ENCODE measurements around the gene RFX2.

The RFX2 gene

DNA sequence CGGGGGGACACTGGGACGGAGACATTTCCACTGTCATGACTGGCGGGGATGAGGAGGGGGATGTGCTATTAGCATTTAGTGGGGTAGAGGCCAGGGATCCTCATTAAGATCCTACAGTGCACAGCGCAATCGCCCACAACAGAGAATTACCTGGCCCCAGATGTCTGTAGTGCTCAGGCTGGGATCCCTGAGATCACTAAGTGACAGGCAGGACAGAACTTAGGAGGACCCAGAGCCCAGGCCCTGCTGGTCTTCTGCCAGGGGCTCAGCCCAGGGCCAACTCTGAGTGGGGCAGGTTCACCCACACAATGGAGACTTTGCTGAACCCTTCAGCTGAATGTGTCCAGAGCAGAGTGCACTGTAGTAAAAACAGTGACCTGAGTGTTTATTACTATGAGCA is 136.9 kb downstream of the RFX2 start:
- H3K14ac ChIP-seq (ENCODE audit: low read length), result no peak overlapping the region
- peaks cover 15 to 55% of the 10 kb centered on the region in 2 donors for H3K36me3 ChIP-seq (replicated peaks in 1 of 2; ENCODE audit: control insufficient read depth in 2 of 2, insufficient read depth in 2 of 2, low read length in 2 of 2)
- no peak overlapping the region for H2AFZ ChIP-seq (ENCODE audit: low read length)
- H4K8ac ChIP-seq (ENCODE audit: low read depth, low read length), result no peak overlapping the region
- WGBS, 2 donors (ENCODE audit: extremely low coverage in 2 of 2, insufficient read length in 2 of 2, insufficient replicate concordance in 1 of 2), result no CpG with 5 or more reads among the region's 5 CpGs
- no peak overlapping the region for H2BK5ac ChIP-seq (ENCODE audit: low read length)
- no peak overlapping the region for H2BK120ac ChIP-seq (ENCODE audit: low read depth, low read length)
- no peak overlapping the region for H3K18ac ChIP-seq (ENCODE audit: low read length)
- peaks cover 10 to 24% of the 10 kb centered on the region in 2 donors for H3K4me1 ChIP-seq (ENCODE audit: control insufficient read depth in 2 of 2, insufficient read depth in 1 of 2, low read depth in 1 of 2, low read length in 2 of 2)
- H3K79me1 ChIP-seq (ENCODE audit: low read depth, low read length), result peaks cover 20% of the 10 kb centered on the region
- no peak overlapping the region for H3K4me2 ChIP-seq (ENCODE audit: insufficient read depth, low read length, poor library complexity, severe bottlenecking)
- H2BK12ac ChIP-seq (ENCODE audit: low read length), result no peak overlapping the region
- H3K27ac ChIP-seq (replicated peaks; ENCODE audit: low read length), result no peak overlapping the region
- no peaks in the 10 kb centered on the region for H3K9me3 ChIP-seq (replicated peaks in 1 of 2; ENCODE audit: control insufficient read depth in 2 of 2, insufficient read depth in 1 of 2, low read depth in 1 of 2, low read length in 2 of 2)
- no peak overlapping the region for H2AK5ac ChIP-seq (ENCODE audit: low read depth, low read length)
- H3K4me3 ChIP-seq (ENCODE audit: low read length in 2 of 2), result no peak overlapping the region
- H3K9ac ChIP-seq (ENCODE audit: low read depth, low read length, poor library complexity), result no peak overlapping the region
- no peak overlapping the region for H3K23ac ChIP-seq (ENCODE audit: low read depth, low read length, poor library complexity)
- H3K4ac ChIP-seq (ENCODE audit: low read length), result no peak overlapping the region
- H2BK15ac ChIP-seq (ENCODE audit: low read length), result no peak overlapping the region
- no peak for DNase-seq (ENCODE audit: low spot score)
- no peaks in the 10 kb centered on the region for H3K27me3 ChIP-seq (ENCODE audit: control insufficient read depth in 3 of 3, insufficient read depth in 3 of 3, low read depth in 1 of 3, low read length in 3 of 3)
- H4K91ac ChIP-seq (ENCODE audit: low read depth, low read length, poor library complexity), result no peak overlapping the region

DNA sequence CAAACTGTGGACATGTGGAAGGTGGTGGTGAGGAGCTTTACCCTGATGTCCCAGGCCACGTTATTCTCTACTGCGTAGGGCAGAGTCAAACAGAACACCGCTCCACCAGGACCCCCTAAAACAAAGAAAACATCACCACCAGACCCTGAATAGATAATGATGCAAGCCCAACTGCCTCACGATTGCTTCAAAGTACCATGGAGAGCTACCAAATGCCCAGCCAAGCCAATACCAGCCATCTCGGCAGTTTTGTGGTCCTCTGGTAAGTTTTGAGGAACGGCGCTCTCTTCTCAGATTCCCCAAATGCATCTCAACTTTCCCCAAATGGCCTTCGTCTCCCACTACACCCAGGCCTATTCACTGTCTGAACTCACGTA is 138.0 kb downstream of the RFX2 start:
- H2BK12ac ChIP-seq (ENCODE audit: low read length), result no peak overlapping the region
- peaks cover 11 to 27% of the 10 kb centered on the region in 2 donors for H3K4me1 ChIP-seq (ENCODE audit: control insufficient read depth in 2 of 2, insufficient read depth in 1 of 2, low read depth in 1 of 2, low read length in 2 of 2)
- H3K18ac ChIP-seq (ENCODE audit: low read length), result no peak overlapping the region
- no peaks in the 10 kb centered on the region for H3K9me3 ChIP-seq (replicated peaks in 1 of 2; ENCODE audit: control insufficient read depth in 2 of 2, insufficient read depth in 1 of 2, low read depth in 1 of 2, low read length in 2 of 2)
- no peak overlapping the region for H2AK5ac ChIP-seq (ENCODE audit: low read depth, low read length)
- H2AFZ ChIP-seq (ENCODE audit: low read length), result no peak overlapping the region
- H4K8ac ChIP-seq (ENCODE audit: low read depth, low read length), result no peak overlapping the region
- H3K27ac ChIP-seq (replicated peaks; ENCODE audit: low read length), result no peak overlapping the region
- H3K27me3 ChIP-seq (ENCODE audit: control insufficient read depth in 3 of 3, insufficient read depth in 3 of 3, low read depth in 1 of 3, low read length in 3 of 3), result no peaks in the 10 kb centered on the region
- H2BK5ac ChIP-seq (ENCODE audit: low read length), result no peak overlapping the region
- H2BK120ac ChIP-seq (ENCODE audit: low read depth, low read length), result no peak overlapping the region
- no peak overlapping the region for H4K91ac ChIP-seq (ENCODE audit: low read depth, low read length, poor library complexity)
- H3K36me3 ChIP-seq (replicated peaks in 1 of 2; ENCODE audit: control insufficient read depth in 2 of 2, insufficient read depth in 2 of 2, low read length in 2 of 2), result peaks cover 15 to 62% of the 10 kb centered on the region in 2 donors
- H3K9ac ChIP-seq (ENCODE audit: low read depth, low read length, poor library complexity), result no peak overlapping the region
- H3K4ac ChIP-seq (ENCODE audit: low read length), result no peak overlapping the region
- H3K14ac ChIP-seq (ENCODE audit: low read length), result no peak overlapping the region
- no peak overlapping the region for H3K23ac ChIP-seq (ENCODE audit: low read depth, low read length, poor library complexity)
- no peak for DNase-seq (ENCODE audit: low spot score)
- no CpG with 5 or more reads among the region's 9 CpGs for WGBS, 2 donors (ENCODE audit: extremely low coverage in 2 of 2, insufficient read length in 2 of 2, insufficient replicate concordance in 1 of 2)
- H3K79me1 ChIP-seq (ENCODE audit: low read depth, low read length), result peaks cover 16% of the 10 kb centered on the region
- H3K4me3 ChIP-seq (ENCODE audit: low read length in 2 of 2), result no peak overlapping the region
- H2BK15ac ChIP-seq (ENCODE audit: low read length), result no peak overlapping the region
- H3K4me2 ChIP-seq (ENCODE audit: insufficient read depth, low read length, poor library complexity, severe bottlenecking), result no peak overlapping the region

DNA sequence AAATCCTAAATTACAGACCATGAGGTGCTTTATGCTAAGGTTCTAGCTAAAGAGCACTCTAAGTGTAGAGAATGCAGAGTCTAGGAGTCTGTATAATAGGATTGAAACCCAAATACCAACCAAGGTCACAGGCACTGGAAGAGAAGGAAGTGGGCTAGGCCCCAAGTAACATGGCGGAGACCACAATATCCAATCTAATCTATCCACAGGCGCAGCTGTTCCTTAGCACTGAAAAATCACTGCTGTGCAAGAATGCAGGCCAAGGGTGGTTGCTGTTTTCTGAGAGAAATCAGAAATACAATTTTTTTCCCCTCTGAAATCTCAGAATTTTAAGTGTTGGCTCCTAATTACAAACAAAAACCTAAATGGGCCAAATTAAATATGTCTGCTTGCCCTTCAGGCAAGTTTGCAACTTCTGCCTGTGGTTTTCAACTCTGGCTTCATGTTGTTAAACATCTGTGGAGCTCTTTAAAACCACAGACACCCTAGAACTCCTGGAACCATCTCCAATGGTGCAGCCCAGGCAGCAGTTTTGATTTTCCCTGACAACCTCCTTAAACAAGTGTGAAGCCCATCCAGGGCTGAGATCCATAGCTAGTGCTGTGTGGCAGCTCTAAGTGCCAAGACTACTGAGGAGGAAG is 138.5 kb downstream of the RFX2 start:
- H3K18ac ChIP-seq (ENCODE audit: low read length), result no peak overlapping the region
- no peak overlapping the region for H3K9ac ChIP-seq (ENCODE audit: low read depth, low read length, poor library complexity)
- H3K4me1 ChIP-seq (ENCODE audit: control insufficient read depth in 2 of 2, insufficient read depth in 1 of 2, low read depth in 1 of 2, low read length in 2 of 2), result peaks cover 8 to 26% of the 10 kb centered on the region in 2 donors
- no peak overlapping the region for H3K14ac ChIP-seq (ENCODE audit: low read length)
- H3K4me3 ChIP-seq (ENCODE audit: low read length in 2 of 2), result no peak overlapping the region
- H2BK15ac ChIP-seq (ENCODE audit: low read length), result no peak overlapping the region
- WGBS, 2 donors (ENCODE audit: extremely low coverage in 2 of 2, insufficient read length in 2 of 2, insufficient replicate concordance in 1 of 2), result no CpG with 5 or more reads among the region's 2 CpGs
- no peak overlapping the region for H4K91ac ChIP-seq (ENCODE audit: low read depth, low read length, poor library complexity)
- no peak overlapping the region for H2BK12ac ChIP-seq (ENCODE audit: low read length)
- H3K9me3 ChIP-seq (replicated peaks in 1 of 2; ENCODE audit: control insufficient read depth in 2 of 2, insufficient read depth in 1 of 2, low read depth in 1 of 2, low read length in 2 of 2), result no peaks in the 10 kb centered on the region
- H3K4ac ChIP-seq (ENCODE audit: low read length), result no peak overlapping the region
- no peak overlapping the region for H2BK5ac ChIP-seq (ENCODE audit: low read length)
- no peaks in the 10 kb centered on the region for H3K27me3 ChIP-seq (ENCODE audit: control insufficient read depth in 3 of 3, insufficient read depth in 3 of 3, low read depth in 1 of 3, low read length in 3 of 3)
- H2BK120ac ChIP-seq (ENCODE audit: low read depth, low read length), result no peak overlapping the region
- H3K4me2 ChIP-seq (ENCODE audit: insufficient read depth, low read length, poor library complexity, severe bottlenecking), result no peak overlapping the region
- DNase-seq (ENCODE audit: low spot score), result no peak
- no peak overlapping the region for H3K27ac ChIP-seq (replicated peaks; ENCODE audit: low read length)
- peaks cover 14% of the 10 kb centered on the region for H3K79me1 ChIP-seq (ENCODE audit: low read depth, low read length)
- peaks cover 15 to 62% of the 10 kb centered on the region in 2 donors for H3K36me3 ChIP-seq (replicated peaks in 1 of 2; ENCODE audit: control insufficient read depth in 2 of 2, insufficient read depth in 2 of 2, low read length in 2 of 2)
- no peak overlapping the region for H2AFZ ChIP-seq (ENCODE audit: low read length)
- H2AK5ac ChIP-seq (ENCODE audit: low read depth, low read length), result no peak overlapping the region
- no peak overlapping the region for H4K8ac ChIP-seq (ENCODE audit: low read depth, low read length)
- no peak overlapping the region for H3K23ac ChIP-seq (ENCODE audit: low read depth, low read length, poor library complexity)

DNA sequence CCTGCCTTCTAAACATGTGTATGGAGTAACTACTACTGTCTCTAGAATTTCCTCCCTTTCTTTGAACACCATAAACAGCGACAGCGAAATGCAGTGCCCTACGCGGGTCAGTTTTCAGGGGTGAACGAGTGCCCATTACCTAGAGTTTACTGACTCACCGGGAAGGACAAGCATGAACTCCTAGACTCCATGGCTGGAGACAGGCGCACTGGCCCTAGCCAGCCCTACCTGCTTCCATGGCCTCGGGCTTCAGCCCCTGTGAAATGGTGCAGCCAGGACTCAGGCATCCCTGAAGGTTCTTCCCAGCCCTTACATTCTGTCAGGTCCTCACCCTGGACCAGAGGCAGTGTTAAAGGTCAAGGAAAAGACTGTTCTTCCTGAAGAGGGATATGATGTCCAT is 140.8 kb downstream of the RFX2 start:
- Histone ChIP-seq H3K23ac (ENCODE audit: low read depth, low read length, poor library complexity) (no peak overlapping the region), H2BK12ac (ENCODE audit: low read length) (no peak overlapping the region), H3K4ac (ENCODE audit: low read length) (no peak overlapping the region), H2BK5ac (ENCODE audit: low read length) (no peak overlapping the region), H3K36me3 (replicated peaks in 1 of 2; ENCODE audit: control insufficient read depth in 2 of 2, insufficient read depth in 2 of 2, low read length in 2 of 2) (peaks cover 9 to 64% of the 10 kb centered on the region in 2 donors), H3K4me1 (ENCODE audit: control insufficient read depth in 2 of 2, insufficient read depth in 1 of 2, low read depth in 1 of 2, low read length in 2 of 2) (peaks cover 4 to 17% of the 10 kb centered on the region in 2 donors), H4K91ac (ENCODE audit: low read depth, low read length, poor library complexity) (no peak overlapping the region), H3K4me2 (ENCODE audit: insufficient read depth, low read length, poor library complexity, severe bottlenecking) (no peak overlapping the region), H3K14ac (ENCODE audit: low read length) (no peak overlapping the region), H3K9ac (ENCODE audit: low read depth, low read length, poor library complexity) (no peak overlapping the region), H2AFZ (ENCODE audit: low read length) (no peak overlapping the region), H2AK5ac (ENCODE audit: low read depth, low read length) (no peak overlapping the region), H3K27ac (replicated peaks; ENCODE audit: low read length) (no peak overlapping the region), H2BK120ac (ENCODE audit: low read depth, low read length) (no peak overlapping the region), H3K9me3 (replicated peaks in 1 of 2; ENCODE audit: control insufficient read depth in 2 of 2, insufficient read depth in 1 of 2, low read depth in 1 of 2, low read length in 2 of 2) (no peaks in the 10 kb centered on the region), H3K4me3 (ENCODE audit: low read length in 2 of 2) (no peak overlapping the region), H3K79me1 (ENCODE audit: low read depth, low read length) (peaks cover 16% of the 10 kb centered on the region), H2BK15ac (ENCODE audit: low read length) (no peak overlapping the region), H3K18ac (ENCODE audit: low read length) (no peak overlapping the region), H4K8ac (ENCODE audit: low read depth, low read length) (no peak overlapping the region), H3K27me3 (ENCODE audit: control insufficient read depth in 3 of 3, insufficient read depth in 3 of 3, low read depth in 1 of 3, low read length in 3 of 3) (no peaks in the 10 kb centered on the region)
- no CpG with 5 or more reads among the region's 8 CpGs for WGBS, 2 donors (ENCODE audit: extremely low coverage in 2 of 2, insufficient read length in 2 of 2, insufficient replicate concordance in 1 of 2)
- DNase-seq (ENCODE audit: low spot score), result no peak
